Liver (tissue), 9 donors: ENCODE results near the gene ALX3. TPM values are rescaled to one million over a fixed set of nuclear protein-coding genes. Genes with fewer than 3 reads are reported as not detected.

ENCODE experiments used
- DNase-seq: peaks from one replicate; pipeline ENCODE4 v3.0.0-alpha.2; 2017; ENCODE audit warnings: low spot score
- H3K27ac ChIP-seq, 2 donors: one replicate each; pipeline ENCODE4 v1.7.0; 2013; ENCODE audit warnings: inconsistent platforms in 2 of 2, low read length in 2 of 2, control low read depth in 1 of 2, low read depth in 1 of 2, mild to moderate bottlenecking in 1 of 2
- H3K27me3 ChIP-seq, 4 donors: one replicate each; pipeline versions ENCODE4 v1.6.1 to v1.7.0; 2013; ENCODE audit warnings: low read length in 3 of 4, inconsistent platforms in 1 of 4, mild to moderate bottlenecking in 1 of 4, moderate library complexity in 1 of 4; ENCODE audit not compliant: control insufficient read depth in 4 of 4, insufficient read depth in 4 of 4
- H3K36me3 ChIP-seq, 4 donors: one replicate each; pipeline versions ENCODE4 v1.6.1 to v1.7.0; 2013; ENCODE audit warnings: low read length in 3 of 4, mild to moderate bottlenecking in 3 of 4, low read depth in 1 of 4, moderate library complexity in 1 of 4; ENCODE audit not compliant: control insufficient read depth in 4 of 4, insufficient read depth in 3 of 4
- H3K4me1 ChIP-seq, 4 donors: one replicate each; pipeline versions ENCODE4 v1.6.1 to v1.7.0; 2013; ENCODE audit warnings: low read length in 3 of 4, mild to moderate bottlenecking in 3 of 4, moderate library complexity in 1 of 4; ENCODE audit not compliant: control insufficient read depth in 4 of 4, insufficient read depth in 4 of 4
- H3K4me3 ChIP-seq, 3 donors: one replicate each; pipeline versions ENCODE4 v1.6.1 to v1.7.0; 2013; ENCODE audit warnings: low read length in 3 of 3, control low read depth in 1 of 3, low read depth in 1 of 3, mild to moderate bottlenecking in 1 of 3
- H3K9ac ChIP-seq, 2 donors: one replicate each; pipeline ENCODE4 v1.7.0; 2013; ENCODE audit warnings: low read length in 2 of 2, mild to moderate bottlenecking in 2 of 2, moderate library complexity in 2 of 2, control low read depth in 1 of 2, low read depth in 1 of 2
- H3K9me3 ChIP-seq, 4 donors: one replicate each; pipeline versions ENCODE4 v1.6.1 to v1.7.0; 2013; ENCODE audit warnings: low read length in 3 of 4; ENCODE audit not compliant: control insufficient read depth in 4 of 4
- ATF3 ChIP-seq: IDR thresholded peaks from 2 replicates; pipeline ENCODE4 v1.6.1; 2016; ENCODE audit warnings: antibody characterized with exemption
- CTCF ChIP-seq: fragments of 150-350 bp; IDR thresholded peaks from 2 replicates; pipeline ENCODE4 v1.5.1; 2017; ENCODE audit warnings: improper control_type of control experiment, low read depth, low read length; ENCODE audit not compliant: missing input control
- EGR1 ChIP-seq, 2 donors: IDR thresholded peaks; 2 replicates each; pipeline ENCODE4 v1.6.1; 2016 to 2018; ENCODE audit warnings: antibody characterized with exemption in 2 of 2, low read depth in 2 of 2
- FOXA1 ChIP-seq: IDR thresholded peaks from 2 replicates; pipeline ENCODE4 v1.6.1; 2016; ENCODE audit warnings: antibody characterized with exemption
- FOXA2 ChIP-seq: IDR thresholded peaks from 2 replicates; pipeline ENCODE4 v1.6.1; 2016; ENCODE audit warnings: antibody characterized with exemption
- GABPA ChIP-seq, 2 donors: IDR thresholded peaks in 1 of 2; conservative IDR thresholded peaks in 1 of 2; 2 replicates each; pipeline ENCODE4 v1.6.1; 2016; ENCODE audit warnings: antibody characterized with exemption in 2 of 2, mild to moderate bottlenecking in 1 of 2, moderate library complexity in 1 of 2
- HNF4A ChIP-seq, 2 donors: conservative IDR thresholded peaks; 2 replicates each; pipeline ENCODE4 v1.6.1; 2016; ENCODE audit warnings: antibody characterized with exemption in 2 of 2, mild to moderate bottlenecking in 2 of 2
- HNF4G ChIP-seq: IDR thresholded peaks from 2 replicates; pipeline ENCODE4 v1.6.1; 2016; ENCODE audit warnings: antibody characterized with exemption
- JUND ChIP-seq, 2 donors: IDR thresholded peaks; 2 replicates each; pipeline ENCODE4 v1.6.1; 2016; ENCODE audit warnings: antibody characterized with exemption in 2 of 2
- NR2F2 ChIP-seq: IDR thresholded peaks from 2 replicates; pipeline ENCODE4 v1.6.1; 2016; ENCODE audit warnings: antibody characterized with exemption
- RAD21 ChIP-seq, 2 donors: IDR thresholded peaks; 2 replicates each; pipeline ENCODE4 v1.6.1; 2016; ENCODE audit warnings: antibody characterized with exemption in 2 of 2, mild to moderate bottlenecking in 2 of 2
- REST ChIP-seq: IDR thresholded peaks from 2 replicates; pipeline ENCODE4 v1.6.1; 2016; ENCODE audit warnings: antibody characterized with exemption, mild to moderate bottlenecking
- RXRA ChIP-seq, 2 donors: IDR thresholded peaks; 2 replicates each; pipeline ENCODE4 v1.6.1; 2017 to 2018; ENCODE audit warnings: antibody characterized with exemption in 2 of 2, mild to moderate bottlenecking in 1 of 2
- SP1 ChIP-seq: IDR thresholded peaks from 2 replicates; pipeline ENCODE4 v1.6.1; 2018; ENCODE audit warnings: antibody characterized with exemption, mild to moderate bottlenecking
- TAF1 ChIP-seq: conservative IDR thresholded peaks from 2 replicates; pipeline ENCODE4 v1.6.1; 2016; ENCODE audit warnings: antibody characterized with exemption, mild to moderate bottlenecking
- YY1 ChIP-seq: IDR thresholded peaks from 2 replicates; pipeline ENCODE4 v1.6.1; 2016; ENCODE audit warnings: antibody characterized with exemption, mild to moderate bottlenecking
- ZBTB33 ChIP-seq: IDR thresholded peaks from 2 replicates; pipeline ENCODE4 v1.6.1; 2016; ENCODE audit warnings: antibody characterized with exemption
- WGBS: extraction: QIAGEN DNeasy Blood & Tissue Kit; methylation state at CpG from one replicate; pipeline ENCODE4 v1.1.7; 2013; 5-methylcytosine and 5-hydroxymethylcytosine counted together
- polyA plus RNA-seq, 2 donors: library from polyadenylated mRNA; stranded (reverse) in 1 of 2; unstranded in 1 of 2; fragments of 200-250 nt in 1 of 2; fragments of >200 nt in 1 of 2; fragmentation: Nextera tagmentation in 1 of 2; extraction: Ambion mirVana in 1 of 2; gene quantifications; one replicate each; pipeline versions ENCODE4 v1.2.1 to v1.2.3, GENCODE V29; 2013 to 2015
- total RNA-seq, 2 donors: library from RNA; depleted of rRNA; stranded (reverse); fragments of >200 nt; gene quantifications; one replicate each; pipeline ENCODE4 v1.2.3, GENCODE V29; 2014
- TF ChIP-seq, protein P1 (sequence below): IDR thresholded peaks from 2 replicates; pipeline ENCODE4 v1.6.1; 2016; ENCODE audit warnings: antibody characterized with exemption
- donor health status: healthy.
- donor health status: healthy.
- donor health status: healthy.
- donor health status: healthy.
- donor health status: healthy.

The ALX3 gene
- total and polyA plus RNA-seq, 4 donors, result not detected

GRCh38 chr1:110035236-110035752 is 35.2 kb downstream of the ALX3 start:
- DNase-seq, result no peak
- H3K9me3 ChIP-seq, result no peaks in the 10 kb centered on the region
- H3K9ac ChIP-seq, result peak overlapping the region; percentile 60 to 65
- no peak for TF ChIP-seq TAF1
- no peak for TF ChIP-seq FOXA2
- TF ChIP-seq CTCF, result no peak
- TF ChIP-seq, protein P1, sequence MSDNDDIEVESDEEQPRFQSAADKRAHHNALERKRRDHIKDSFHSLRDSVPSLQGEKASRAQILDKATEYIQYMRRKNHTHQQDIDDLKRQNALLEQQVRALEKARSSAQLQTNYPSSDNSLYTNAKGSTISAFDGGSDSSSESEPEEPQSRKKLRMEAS, result no peak
- no peaks in the 10 kb centered on the region for H3K27me3 ChIP-seq
- 10% methylated on average over 16 of the region's 16 CpGs for WGBS
- H3K36me3 ChIP-seq, result peaks cover 0 to 21% (median 19%) of the 10 kb centered on the region in 4 donors
- peaks cover 5 to 26% (median 17%) of the 10 kb centered on the region in 4 donors for H3K4me1 ChIP-seq
- H3K27ac ChIP-seq, result peak overlapping the region; percentile 70 to 78
- H3K4me3 ChIP-seq, result peak overlapping the region; percentile 85 to 97 (median 90)

DNA sequence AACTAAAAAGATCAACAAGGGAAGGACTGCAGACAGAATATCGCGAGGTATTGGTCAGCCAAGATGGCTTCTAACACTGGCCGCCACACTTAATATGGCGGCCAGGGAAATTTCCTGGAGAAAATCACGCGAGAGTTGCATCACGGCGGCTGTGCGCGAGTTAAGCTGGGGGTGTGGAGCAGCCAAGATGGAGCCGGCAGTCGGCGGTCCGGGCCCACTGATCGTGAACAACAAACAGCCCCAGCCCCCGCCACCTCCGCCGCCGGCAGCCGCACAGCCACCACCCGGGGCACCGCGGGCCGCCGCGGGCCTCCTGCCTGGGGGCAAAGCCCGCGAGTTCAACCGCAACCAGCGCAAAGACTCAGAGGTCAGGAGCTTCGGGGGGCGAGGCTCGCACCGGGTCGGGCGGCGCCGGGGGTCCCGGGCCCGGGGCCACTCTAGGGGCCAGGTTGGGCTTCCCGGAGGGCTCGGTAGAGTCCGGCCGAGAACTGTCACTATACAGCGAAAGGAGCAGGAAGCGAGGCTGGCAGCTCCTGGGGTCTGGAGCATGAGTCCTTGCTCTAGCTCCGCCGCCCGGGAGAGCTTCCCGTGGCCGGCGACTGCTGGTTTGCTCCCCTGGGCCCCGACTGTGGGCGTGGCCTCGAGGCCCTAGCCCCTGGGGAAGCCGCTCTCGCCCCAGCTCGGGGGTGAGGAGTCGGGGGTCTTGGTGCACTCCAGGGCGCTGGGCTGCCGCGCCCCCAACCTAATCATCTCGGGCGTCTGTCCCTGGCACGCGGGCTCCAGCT is 35.8 kb downstream of the ALX3 start, which contains the start of gene STRIP1:
STRIP1 (plus strand) TSS at position 174 of the 785 bp plus-strand sequence; CDS start at position 188, 14 bp downstream.
- under 1% methylated on average over 66 of the region's 66 CpGs for WGBS
- DNase-seq, result peak; percentile 90
- Histone ChIP-seq H3K36me3 (peaks cover 0 to 17% (median 17%) of the 10 kb centered on the region in 4 donors), H3K9me3 (no peaks in the 10 kb centered on the region), H3K9ac (peak within 1 kb of the TSS; percentile 65 to 88), H3K27ac (peak within 1 kb of the TSS; percentile 76 to 78), H3K27me3 (no peaks in the 10 kb centered on the region), H3K4me1 (peaks cover 5 to 26% (median 17%) of the 10 kb centered on the region in 4 donors), H3K4me3 (peak within 1 kb of the TSS; percentile 85 to 97 (median 90))
- TF ChIP-seq GABPA (IDR thresholded peaks at IDR 0.05 in 1 of 2, conservative IDR thresholded peaks at IDR 0.05 in 1 of 2), result peak in 1 of 2 donors; percentile 78
- TF ChIP-seq NR2F2, result peak; percentile 17
- TF ChIP-seq RAD21 (IDR thresholded peaks at IDR 0.05), result no peak
- peak; percentile 99 for TF ChIP-seq ZBTB33
- TF ChIP-seq FOXA2, result peak; percentile 84
- no peak for TF ChIP-seq HNF4G
- peak; percentile 96 for TF ChIP-seq ATF3
- peak; percentile 82 for TF ChIP-seq SP1
- peak; percentile 29 for TF ChIP-seq REST
- peak in 1 of 2 donors; percentile 35 for TF ChIP-seq RXRA (IDR thresholded peaks at IDR 0.05)
- peak; percentile 100 for TF ChIP-seq YY1
- TF ChIP-seq, protein P1, result peak; percentile 43
- no peak for TF ChIP-seq HNF4A (conservative IDR thresholded peaks at IDR 0.05)
- TF ChIP-seq TAF1, result no peak
- TF ChIP-seq EGR1 (IDR thresholded peaks at IDR 0.05; ENCODE audit: low read depth in 2 of 2), result peak in 1 of 2 donors; percentile 44
- peak; percentile 79 for TF ChIP-seq FOXA1
- no peak for TF ChIP-seq CTCF
- TF ChIP-seq JUND (IDR thresholded peaks at IDR 0.05), result peak; percentile 35 to 58
